Nephron (organoid): ENCODE results near the gene ZNF423.

Experiments used
- H3K27ac Mint-ChIP-seq, 3 experiments: 2 replicates each; pipeline ENCODE4 v1.8.0; 2020; ENCODE audit warnings: mixed read lengths in 3 of 3, mild to moderate bottlenecking in 2 of 3, moderate library complexity in 1 of 3
- H3K27me3 Mint-ChIP-seq: 2 replicates; pipeline ENCODE4 v1.8.0; 2021; ENCODE audit warnings: low read depth, mild to moderate bottlenecking, moderate library complexity, mixed read lengths
- H3K36me3 Mint-ChIP-seq: 2 replicates; pipeline ENCODE4 v1.8.0; 2020; ENCODE audit warnings: low read depth, mixed read lengths
- H3K4me1 Mint-ChIP-seq: 2 replicates; pipeline ENCODE4 v1.8.0; 2020; ENCODE audit warnings: mixed read lengths
- H3K4me3 Mint-ChIP-seq, 3 experiments: 2 replicates each; pipeline ENCODE4 v1.8.0; 2020; ENCODE audit warnings: mild to moderate bottlenecking in 3 of 3, mixed read lengths in 3 of 3, moderate library complexity in 2 of 3
- H3K9me3 Mint-ChIP-seq: 2 replicates; pipeline ENCODE4 v1.8.0; 2020; ENCODE audit warnings: mixed read lengths
- TF ChIP-seq, protein P1 (sequence below), 3 experiments: fragments of 200-600 bp; sonication (generic); IDR thresholded peaks; one replicate each; pipeline ENCODE4 v1.5.0; 2021; ENCODE audit warnings: antibody characterized with exemption in 3 of 3; ENCODE audit not compliant: unreplicated experiment in 3 of 3

Gene ZNF423

DNA sequence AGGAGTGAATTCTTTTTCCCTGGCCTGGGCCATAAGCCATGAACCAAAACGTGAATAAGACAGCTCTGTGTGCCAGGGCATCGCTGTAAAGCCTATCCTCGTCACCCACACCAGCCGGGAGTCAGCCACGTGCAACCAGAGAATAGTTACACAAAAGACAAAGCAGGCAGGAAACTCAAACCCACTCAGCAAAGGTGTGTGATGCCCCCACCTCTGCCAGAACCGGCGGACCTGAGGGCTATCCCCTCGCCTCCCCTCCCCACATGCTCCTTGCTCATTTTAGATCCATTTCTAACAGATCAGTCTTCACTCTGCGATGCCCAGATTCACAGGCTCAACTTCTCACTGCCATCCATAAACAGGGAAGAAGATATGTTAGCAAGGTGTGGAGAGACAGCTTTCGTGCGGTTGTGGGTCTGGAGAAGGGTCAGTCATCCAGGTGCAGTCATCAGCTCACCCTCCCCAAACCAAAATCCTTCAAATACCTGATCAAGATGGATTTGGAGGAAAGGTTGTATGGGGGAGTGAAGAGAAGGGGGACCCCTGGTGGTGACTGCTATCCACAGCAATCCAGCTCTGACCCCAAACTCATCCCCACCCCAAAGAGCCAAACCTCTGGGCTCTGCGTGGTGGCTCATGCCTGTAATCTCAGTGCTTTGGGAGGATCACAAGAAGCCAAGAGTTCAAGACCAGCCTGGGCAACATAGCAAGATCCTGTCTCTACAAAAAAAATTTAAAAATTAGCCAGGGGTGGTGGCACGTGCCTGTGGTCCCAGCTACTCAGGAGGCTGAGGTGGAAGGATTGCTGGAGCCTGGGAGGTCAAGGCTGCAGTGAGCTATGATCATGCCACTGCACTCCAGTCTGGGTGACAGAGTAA lies 263.1 kb downstream of the ZNF423 start:
- no peaks in the 10 kb centered on the region for H3K9me3 Mint-ChIP-seq
- TF ChIP-seq, protein P1, sequence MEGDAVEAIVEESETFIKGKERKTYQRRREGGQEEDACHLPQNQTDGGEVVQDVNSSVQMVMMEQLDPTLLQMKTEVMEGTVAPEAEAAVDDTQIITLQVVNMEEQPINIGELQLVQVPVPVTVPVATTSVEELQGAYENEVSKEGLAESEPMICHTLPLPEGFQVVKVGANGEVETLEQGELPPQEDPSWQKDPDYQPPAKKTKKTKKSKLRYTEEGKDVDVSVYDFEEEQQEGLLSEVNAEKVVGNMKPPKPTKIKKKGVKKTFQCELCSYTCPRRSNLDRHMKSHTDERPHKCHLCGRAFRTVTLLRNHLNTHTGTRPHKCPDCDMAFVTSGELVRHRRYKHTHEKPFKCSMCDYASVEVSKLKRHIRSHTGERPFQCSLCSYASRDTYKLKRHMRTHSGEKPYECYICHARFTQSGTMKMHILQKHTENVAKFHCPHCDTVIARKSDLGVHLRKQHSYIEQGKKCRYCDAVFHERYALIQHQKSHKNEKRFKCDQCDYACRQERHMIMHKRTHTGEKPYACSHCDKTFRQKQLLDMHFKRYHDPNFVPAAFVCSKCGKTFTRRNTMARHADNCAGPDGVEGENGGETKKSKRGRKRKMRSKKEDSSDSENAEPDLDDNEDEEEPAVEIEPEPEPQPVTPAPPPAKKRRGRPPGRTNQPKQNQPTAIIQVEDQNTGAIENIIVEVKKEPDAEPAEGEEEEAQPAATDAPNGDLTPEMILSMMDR (IDR thresholded peaks at IDR 0.05; ENCODE audit: unreplicated experiment in 3 of 3), result peak; percentile 58 to 75 (median 68)
- H3K4me3 Mint-ChIP-seq, result no peak overlapping the region
- H3K27ac Mint-ChIP-seq, result peak overlapping the region; percentile 50 to 93 (median 89)
- peaks cover 6% of the 10 kb centered on the region for H3K36me3 Mint-ChIP-seq
- no peaks in the 10 kb centered on the region for H3K27me3 Mint-ChIP-seq
- peaks cover 83% of the 10 kb centered on the region for H3K4me1 Mint-ChIP-seq

DNA sequence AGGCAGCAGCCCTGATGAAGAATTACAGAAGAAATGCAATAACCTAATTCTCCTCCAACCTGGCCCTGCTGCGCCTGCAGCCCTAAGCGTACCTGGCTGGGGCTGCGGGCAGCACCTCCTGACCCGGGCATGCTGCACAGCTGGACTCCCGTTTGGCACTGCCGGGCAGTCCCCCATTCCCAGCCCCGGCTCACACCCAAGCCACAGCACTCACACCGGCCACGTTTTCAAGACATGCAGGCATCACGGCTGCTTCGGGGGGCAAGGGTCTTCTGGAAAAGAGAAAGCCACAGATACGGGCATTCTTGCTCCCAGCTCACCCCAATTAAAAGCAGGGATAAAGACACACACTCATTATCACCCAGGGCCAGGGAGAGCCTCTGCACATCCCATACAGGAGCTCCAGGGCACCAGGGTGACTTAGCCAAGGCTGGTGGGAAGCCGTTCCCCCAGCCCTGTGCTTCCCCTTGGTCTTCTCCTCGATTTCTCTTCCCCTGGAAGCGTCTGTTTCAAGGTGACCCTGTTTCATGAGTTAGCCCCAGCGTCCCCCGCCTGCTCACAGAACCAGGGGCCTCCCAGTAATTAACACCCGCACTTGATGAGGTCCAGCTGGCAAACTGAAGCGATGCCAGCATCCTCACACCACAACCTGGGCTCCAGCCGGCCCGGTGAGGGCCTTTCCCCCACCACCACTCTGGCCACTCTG lies 265.6 kb downstream of the ZNF423 start:
- peaks cover 6% of the 10 kb centered on the region for H3K36me3 Mint-ChIP-seq
- TF ChIP-seq, protein P1 (IDR thresholded peaks at IDR 0.05; ENCODE audit: unreplicated experiment in 3 of 3), result no peak
- H3K27ac Mint-ChIP-seq, result peak overlapping the region; percentile 56 to 93 (median 92)
- H3K4me1 Mint-ChIP-seq, result peaks cover 84% of the 10 kb centered on the region
- no peaks in the 10 kb centered on the region for H3K27me3 Mint-ChIP-seq
- H3K9me3 Mint-ChIP-seq, result no peaks in the 10 kb centered on the region
- H3K4me3 Mint-ChIP-seq, result no peak overlapping the region

DNA sequence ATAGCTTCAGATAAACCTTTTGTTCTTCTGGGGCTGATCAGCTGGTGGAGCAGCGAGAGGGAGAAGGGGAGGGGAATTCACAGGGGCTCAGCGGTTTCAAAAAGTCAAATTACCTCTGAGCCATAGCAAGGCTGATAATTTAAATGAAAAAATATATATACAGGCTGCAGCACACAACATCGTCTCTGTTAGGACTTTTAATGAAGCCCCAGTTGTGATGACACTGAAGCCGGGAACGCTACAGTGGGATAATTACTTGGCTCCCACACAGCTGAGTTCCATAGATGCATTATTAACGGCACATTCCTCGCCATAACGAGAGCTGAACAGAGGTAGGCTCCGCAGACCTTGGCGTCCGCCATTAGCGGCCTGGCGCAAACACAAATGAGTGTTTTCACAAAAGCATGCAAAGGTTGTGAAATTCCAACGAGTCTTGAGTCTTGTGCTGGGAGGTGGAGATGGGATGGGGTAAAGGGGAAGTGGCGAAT lies 266.3 kb downstream of the ZNF423 start:
- H3K27me3 Mint-ChIP-seq, result no peaks in the 10 kb centered on the region
- H3K4me3 Mint-ChIP-seq, result peak overlapping the region in 2 of 3 experiments; percentile 5 to 50
- TF ChIP-seq, protein P1 (IDR thresholded peaks at IDR 0.05; ENCODE audit: unreplicated experiment in 3 of 3), result no peak
- peaks cover 80% of the 10 kb centered on the region for H3K4me1 Mint-ChIP-seq
- no peaks in the 10 kb centered on the region for H3K9me3 Mint-ChIP-seq
- H3K36me3 Mint-ChIP-seq, result peaks cover 6% of the 10 kb centered on the region
- peak overlapping the region; percentile 92 to 97 (median 93) for H3K27ac Mint-ChIP-seq

DNA sequence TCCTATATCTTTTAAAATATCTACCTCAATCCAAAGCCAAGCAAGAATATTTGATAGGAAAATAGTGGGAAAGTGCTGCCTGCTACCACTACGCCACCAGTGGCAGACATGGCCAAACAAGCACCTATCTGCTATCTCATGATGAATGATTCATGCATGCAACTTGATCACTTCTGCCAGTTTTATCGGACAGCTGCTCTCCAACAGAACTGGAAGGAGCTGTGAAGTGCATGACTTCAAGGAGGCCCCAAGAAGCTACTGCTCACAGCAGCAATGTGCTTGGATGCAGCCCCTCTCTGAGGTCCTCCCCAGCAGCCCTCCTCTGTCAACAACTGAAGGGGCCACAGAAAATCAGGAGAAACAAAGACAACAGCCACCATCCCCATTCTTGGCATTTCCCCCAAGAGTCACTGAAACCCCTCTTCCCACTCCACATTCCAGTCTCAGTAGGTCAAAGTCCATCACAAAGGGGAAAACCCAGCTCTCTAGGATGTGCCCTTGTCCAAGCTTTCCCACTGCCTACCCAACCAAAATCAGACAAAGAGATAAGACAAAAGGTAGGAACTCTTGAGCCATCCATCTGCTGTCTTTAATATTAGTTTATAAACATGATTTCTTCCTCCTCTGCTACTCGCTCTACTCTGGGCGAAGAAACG lies 267.1 kb downstream of the ZNF423 start:
- peak overlapping the region; percentile 92 to 97 (median 93) for H3K27ac Mint-ChIP-seq
- peaks cover 80% of the 10 kb centered on the region for H3K4me1 Mint-ChIP-seq
- no peaks in the 10 kb centered on the region for H3K9me3 Mint-ChIP-seq
- TF ChIP-seq, protein P1 (IDR thresholded peaks at IDR 0.05; ENCODE audit: unreplicated experiment in 3 of 3), result no peak
- peaks cover 6% of the 10 kb centered on the region for H3K36me3 Mint-ChIP-seq
- peak overlapping the region in 2 of 3 experiments; percentile 5 to 50 for H3K4me3 Mint-ChIP-seq
- H3K27me3 Mint-ChIP-seq, result no peaks in the 10 kb centered on the region

DNA sequence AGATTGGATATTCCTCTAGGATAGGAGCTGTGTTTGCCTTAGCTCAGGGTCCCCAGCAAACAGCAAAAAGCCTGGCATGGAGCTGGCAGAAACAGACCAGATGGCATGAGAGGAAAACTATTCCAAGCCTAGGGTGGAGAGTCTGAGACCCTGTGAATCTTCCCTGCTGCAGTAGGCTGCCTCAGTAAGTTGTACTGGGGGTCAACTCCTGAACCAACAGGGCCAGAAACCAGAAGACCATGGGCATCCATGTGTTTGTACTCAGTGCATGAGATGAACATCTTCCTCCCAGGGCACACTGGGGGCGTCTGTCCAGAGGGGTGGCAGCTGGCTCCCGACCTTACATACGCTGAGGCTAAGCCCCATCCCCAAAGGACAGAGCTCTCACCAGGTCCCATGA lies 267.9 kb downstream of the ZNF423 start:
- H3K27ac Mint-ChIP-seq, result peak overlapping the region in 2 of 3 experiments; percentile 93 to 97
- H3K36me3 Mint-ChIP-seq, result peaks cover 6% of the 10 kb centered on the region
- no peaks in the 10 kb centered on the region for H3K27me3 Mint-ChIP-seq
- peaks cover 81% of the 10 kb centered on the region for H3K4me1 Mint-ChIP-seq
- TF ChIP-seq, protein P1 (IDR thresholded peaks at IDR 0.05; ENCODE audit: unreplicated experiment in 3 of 3), result no peak
- no peaks in the 10 kb centered on the region for H3K9me3 Mint-ChIP-seq
- H3K4me3 Mint-ChIP-seq, result no peak overlapping the region
